22Rv1 (cell line): ENCODE measurements around the gene PPP1R13B.

Source experiments
- ZFX ChIP-seq: fragments of 450-650 bp; IDR thresholded peaks from 2 replicates; pipeline ENCODE4 v1.6.1; 2017; ENCODE audit warnings: antibody characterized with exemption, borderline replicate concordance
- TF ChIP-seq, protein P1 (sequence below): fragments of 450-650 bp; IDR thresholded peaks from 2 replicates; pipeline ENCODE4 v1.5.1; 2017; ENCODE audit warnings: mild to moderate bottlenecking

DNA sequence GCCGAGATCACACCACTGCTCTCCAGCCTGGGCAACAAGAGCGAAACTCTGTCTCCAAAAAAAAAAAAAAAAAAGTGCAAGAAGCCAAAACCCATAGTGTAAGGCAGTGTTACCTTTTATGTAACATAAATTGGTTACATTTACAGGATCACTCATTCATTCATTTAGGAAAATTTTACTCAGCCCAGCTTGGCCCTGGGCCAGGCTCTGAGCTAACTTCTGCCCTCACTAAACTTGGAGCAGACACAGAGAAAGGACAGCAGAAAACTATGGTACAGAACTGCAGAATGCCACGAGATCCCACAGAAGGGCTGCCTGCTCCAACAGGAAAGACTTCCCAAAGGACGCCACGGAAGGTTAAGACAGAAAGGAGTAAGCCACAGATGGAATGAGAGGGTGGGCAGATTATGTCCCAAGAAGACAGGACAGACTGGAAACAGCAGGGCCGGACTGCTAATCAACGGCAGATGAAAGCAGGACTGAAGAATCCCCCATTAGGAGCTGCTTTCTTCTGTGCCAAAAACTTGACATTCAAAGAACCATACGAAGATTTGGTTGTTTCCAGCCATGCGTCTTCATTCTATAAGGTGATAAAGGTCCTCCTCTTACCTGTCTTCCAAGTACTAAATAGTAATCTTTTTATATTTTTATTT lies 18.9 kb downstream of the PPP1R13B start:
- TF ChIP-seq, protein P1, sequence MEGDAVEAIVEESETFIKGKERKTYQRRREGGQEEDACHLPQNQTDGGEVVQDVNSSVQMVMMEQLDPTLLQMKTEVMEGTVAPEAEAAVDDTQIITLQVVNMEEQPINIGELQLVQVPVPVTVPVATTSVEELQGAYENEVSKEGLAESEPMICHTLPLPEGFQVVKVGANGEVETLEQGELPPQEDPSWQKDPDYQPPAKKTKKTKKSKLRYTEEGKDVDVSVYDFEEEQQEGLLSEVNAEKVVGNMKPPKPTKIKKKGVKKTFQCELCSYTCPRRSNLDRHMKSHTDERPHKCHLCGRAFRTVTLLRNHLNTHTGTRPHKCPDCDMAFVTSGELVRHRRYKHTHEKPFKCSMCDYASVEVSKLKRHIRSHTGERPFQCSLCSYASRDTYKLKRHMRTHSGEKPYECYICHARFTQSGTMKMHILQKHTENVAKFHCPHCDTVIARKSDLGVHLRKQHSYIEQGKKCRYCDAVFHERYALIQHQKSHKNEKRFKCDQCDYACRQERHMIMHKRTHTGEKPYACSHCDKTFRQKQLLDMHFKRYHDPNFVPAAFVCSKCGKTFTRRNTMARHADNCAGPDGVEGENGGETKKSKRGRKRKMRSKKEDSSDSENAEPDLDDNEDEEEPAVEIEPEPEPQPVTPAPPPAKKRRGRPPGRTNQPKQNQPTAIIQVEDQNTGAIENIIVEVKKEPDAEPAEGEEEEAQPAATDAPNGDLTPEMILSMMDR, result no peak
- no peak for TF ChIP-seq ZFX
